HG03432 (cell line): ENCODE measurements around the gene OR5AU1.

Experiments used
- ATAC-seq: cut with Tn5 transposase; IDR thresholded peaks from one replicate; pipeline ENCODE4 v1.9.1; 2021; ENCODE audit warnings: mild to moderate bottlenecking, moderate library complexity; ENCODE audit not compliant: unreplicated experiment

The OR5AU1 gene

GRCh38 chr14:21108791-21109190, 47.1 kb downstream of the OR5AU1 start:
- no peak for ATAC-seq

DNA sequence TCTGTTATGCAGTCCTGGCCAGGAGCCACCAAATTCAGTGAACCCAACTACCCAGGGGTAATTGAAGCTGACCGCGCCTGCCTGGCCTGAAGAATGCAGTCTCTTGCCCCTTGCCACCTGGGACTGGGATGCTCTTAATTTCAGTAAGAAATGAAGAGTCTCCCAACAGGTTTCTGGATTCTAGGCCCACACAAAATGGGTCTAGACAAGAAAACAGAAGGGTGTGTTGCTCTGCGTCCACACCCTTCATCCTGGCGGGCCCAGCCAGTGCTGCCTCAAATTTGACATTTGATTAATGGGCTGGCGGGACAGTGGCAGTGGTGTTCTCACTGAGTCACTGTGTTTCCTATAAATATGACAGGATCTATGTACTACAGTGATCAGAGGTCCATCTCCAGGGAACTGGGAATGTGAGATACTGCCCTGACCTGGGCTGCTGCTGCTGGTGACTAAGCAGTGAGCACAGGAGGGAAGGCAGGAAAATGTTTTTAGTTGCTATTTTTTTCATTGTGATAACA, 48.5 kb downstream of the OR5AU1 start:
- no peak for ATAC-seq

GRCh38 chr14:21106498-21107282, 49.2 kb downstream of the OR5AU1 start:
- ATAC-seq = no peak

DNA sequence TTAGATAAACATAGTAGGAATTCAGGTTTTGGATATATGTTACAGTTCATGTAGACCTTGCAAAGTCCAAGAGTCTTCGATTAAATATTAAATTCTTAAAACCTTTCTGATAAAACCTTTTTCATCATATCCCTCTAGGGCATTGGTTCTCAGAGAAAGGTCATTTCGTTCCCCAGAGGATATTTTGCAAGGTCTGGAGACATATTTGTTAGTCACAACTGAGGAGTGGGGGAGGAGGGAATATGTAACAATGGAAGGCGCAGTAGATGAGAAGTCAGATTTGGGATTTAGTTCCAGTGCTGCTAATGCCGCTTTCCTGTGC, 49.7 kb downstream of the OR5AU1 start:
- no peak for ATAC-seq

DNA sequence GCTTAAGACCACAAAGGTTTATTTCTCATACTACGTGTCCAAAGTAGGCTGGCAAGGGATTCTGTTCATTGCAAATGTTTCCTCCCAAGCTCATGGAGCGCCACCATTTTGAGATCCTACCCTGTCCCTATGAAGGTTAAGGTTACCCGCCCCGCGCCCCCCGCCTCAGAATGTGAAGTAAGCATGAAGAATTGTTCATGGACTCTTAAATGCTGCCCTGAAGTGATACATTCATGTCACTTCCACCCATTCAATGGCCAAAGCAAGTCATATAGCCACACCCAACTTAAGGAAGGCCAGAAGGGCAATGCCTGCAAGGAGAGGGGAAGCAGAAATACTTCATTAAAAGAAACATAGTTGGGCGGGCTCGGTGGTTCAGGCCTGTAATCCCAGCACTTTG, 50.8 kb downstream of the OR5AU1 start:
- no peak for ATAC-seq
